GM12872 (cell line): ENCODE data around the gene TTC28.

Source experiments
- TF ChIP-seq, protein P1 (sequence below): IDR thresholded peaks from 3 replicates; pipeline ENCODE4 v1.5.1; 2011; ENCODE audit warnings: low read depth, mild to moderate bottlenecking, low read length, moderate library complexity; ENCODE audit not compliant: insufficient read depth

TTC28 gene

GRCh38 chr22:28143241-28143865 lies 536.3 kb downstream of the TTC28 start:
- TF ChIP-seq, protein P1, sequence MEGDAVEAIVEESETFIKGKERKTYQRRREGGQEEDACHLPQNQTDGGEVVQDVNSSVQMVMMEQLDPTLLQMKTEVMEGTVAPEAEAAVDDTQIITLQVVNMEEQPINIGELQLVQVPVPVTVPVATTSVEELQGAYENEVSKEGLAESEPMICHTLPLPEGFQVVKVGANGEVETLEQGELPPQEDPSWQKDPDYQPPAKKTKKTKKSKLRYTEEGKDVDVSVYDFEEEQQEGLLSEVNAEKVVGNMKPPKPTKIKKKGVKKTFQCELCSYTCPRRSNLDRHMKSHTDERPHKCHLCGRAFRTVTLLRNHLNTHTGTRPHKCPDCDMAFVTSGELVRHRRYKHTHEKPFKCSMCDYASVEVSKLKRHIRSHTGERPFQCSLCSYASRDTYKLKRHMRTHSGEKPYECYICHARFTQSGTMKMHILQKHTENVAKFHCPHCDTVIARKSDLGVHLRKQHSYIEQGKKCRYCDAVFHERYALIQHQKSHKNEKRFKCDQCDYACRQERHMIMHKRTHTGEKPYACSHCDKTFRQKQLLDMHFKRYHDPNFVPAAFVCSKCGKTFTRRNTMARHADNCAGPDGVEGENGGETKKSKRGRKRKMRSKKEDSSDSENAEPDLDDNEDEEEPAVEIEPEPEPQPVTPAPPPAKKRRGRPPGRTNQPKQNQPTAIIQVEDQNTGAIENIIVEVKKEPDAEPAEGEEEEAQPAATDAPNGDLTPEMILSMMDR: no peak

DNA sequence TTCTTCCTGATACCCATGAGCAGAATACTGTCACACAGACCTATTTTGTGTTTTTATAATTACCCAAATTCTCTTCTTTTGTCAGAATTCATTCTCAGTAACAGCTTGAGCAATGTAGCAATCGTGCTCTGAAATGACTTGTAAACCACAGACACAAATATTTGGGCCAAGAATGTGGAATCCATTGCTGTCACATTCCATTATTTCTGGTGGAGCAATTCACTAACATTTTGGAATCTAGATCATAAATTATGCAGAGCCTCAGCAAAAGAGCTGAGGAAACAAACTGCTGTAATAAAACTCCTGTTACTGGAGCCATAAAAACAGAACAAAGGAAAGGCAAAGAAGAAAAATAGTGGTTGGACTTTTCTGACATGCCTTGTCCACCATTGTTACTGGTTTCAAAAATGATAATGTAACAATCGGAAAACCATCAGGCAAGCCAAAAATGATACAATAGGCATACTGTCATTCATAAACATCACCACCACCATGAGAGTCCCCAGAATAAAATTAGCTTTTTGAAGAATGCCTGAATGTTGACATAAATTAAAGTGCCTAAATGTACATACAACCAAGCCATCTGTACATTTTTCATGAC lies 537.2 kb downstream of the TTC28 start:
- TF ChIP-seq, protein P1: no peak

GRCh38 chr22:28141614-28142013 lies 538.0 kb downstream of the TTC28 start:
- TF ChIP-seq, protein P1: no peak

GRCh38 chr22:28139961-28140360 lies 539.7 kb downstream of the TTC28 start:
- TF ChIP-seq, protein P1: no peak

GRCh38 chr22:28139516-28139915 lies 540.1 kb downstream of the TTC28 start:
- TF ChIP-seq, protein P1: no peak

DNA sequence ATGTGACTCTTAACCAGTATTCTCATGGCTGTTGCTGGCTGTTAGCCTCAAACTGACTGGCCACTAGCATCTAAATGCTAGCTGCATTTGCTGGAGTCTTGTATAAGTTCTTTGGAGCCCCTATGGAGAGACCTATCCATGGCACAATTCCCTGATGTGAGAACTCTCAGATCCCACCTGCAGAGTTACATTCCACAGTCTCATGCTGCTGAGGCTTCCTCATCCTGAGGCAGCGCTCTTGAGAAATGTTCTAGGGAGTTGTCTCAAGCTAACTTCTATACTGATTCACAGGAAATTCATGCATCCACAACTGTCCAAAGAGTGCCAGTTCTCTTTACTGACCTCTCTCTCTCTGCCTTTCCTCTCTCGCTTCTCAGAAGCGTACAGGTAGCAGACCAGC lies 542.6 kb downstream of the TTC28 start:
- TF ChIP-seq, protein P1: no peak

GRCh38 chr22:28132466-28132865 lies 547.2 kb downstream of the TTC28 start:
- TF ChIP-seq, protein P1: no peak
